Stimulated activated CD4-positive, alpha-beta T cell treated with anti-CD3 and anti-CD28 coated beads, Interleukin-15, amount 100 ng/mL, for 48 hours (primary cell): Measurements from ENCODE around the gene CRYM.
"Not testable (repeated sequence)": the region's sequence is repeated elsewhere in the genome, so short reads cannot be mapped to it uniquely, and the experiment has no call there.

Experiments
- DNase-seq, 2 donors: peaks; one replicate each; pipeline ENCODE4 v3.0.0-alpha.2; 2020; ENCODE audit warnings: low read depth in 2 of 2

Gene CRYM

DNA sequence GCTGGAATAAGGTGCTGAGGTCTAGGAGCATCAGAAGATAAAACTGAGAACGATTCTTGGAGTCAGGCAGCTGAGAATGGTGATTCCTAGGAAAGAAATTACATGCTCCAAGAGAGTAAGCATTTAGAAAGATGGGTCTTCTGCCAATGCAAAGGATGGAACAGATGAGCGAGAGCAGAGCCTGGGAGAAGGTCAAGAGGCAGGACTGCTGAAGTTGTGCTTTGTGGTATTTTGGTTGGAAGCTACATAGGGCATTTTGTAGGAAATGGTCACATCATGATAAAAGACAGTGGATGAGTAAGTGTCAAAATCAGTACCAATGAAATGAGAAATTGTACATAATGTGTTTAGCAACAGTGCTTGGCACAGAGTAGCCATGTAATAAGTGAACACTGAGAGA is 1.4 kb upstream of the CRYM start:
- no peak for DNase-seq

DNA sequence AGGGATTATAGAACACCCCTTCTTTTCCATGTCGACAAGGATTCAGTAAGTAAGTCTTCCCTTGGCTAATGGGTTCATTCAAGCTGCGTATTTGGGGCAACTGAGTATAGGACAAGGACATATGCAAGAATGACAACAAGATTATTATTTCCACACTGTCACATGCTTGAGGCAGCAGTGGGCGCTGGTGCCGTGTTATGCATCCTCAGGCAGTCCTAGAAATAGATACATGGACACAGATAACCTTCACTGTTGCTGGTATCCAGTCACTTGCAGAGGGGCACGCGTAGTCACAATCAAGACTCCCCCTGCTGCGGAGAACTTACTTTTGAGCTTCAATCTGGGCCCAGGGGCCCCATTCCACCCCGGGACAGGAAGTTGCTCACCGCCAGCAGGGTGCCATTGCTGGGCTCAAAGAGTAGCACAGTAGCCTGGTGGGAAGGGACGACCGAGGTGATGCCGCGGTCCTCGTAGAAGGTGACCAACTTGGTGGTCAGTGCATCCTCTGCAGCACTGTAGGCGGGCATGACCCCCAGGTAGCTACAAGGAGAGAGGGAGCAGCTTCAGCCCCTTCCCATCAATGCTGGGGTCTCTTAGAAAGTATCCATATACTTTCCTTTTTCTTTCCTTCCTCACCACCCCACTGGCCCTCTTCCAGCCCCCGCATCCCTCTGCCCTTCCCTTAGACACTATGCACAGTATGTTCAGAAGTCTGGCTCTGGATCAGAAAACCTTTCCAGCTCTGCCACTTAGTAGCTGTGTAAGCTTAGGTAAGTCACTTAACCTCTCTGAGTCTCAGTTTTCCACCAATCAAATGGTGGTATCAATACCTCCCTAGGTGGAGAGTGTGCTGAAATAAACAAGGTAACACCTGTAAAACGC is 804 bp downstream of the CRYM start:
- DNase-seq: no peak

DNA sequence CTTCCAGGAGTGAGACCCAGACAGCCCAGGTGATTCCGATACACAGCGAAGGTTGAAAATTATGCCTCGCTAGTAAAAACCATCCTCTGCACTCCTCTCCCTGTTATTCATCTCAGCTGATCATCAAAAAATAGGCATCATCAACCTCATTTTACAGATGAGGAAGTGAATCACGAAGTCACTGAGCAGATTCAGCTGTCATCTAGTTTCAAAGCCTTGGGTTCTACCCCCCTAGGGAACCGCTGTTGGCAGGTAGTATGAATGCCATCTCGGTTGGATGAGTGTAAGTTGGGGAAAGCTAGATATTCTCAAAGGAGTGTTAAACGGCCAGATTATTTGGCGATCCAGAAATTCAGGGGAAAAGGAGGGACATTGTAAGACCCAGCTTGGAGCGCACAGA is 2.0 kb downstream of the CRYM start:
- DNase-seq: no peak

DNA sequence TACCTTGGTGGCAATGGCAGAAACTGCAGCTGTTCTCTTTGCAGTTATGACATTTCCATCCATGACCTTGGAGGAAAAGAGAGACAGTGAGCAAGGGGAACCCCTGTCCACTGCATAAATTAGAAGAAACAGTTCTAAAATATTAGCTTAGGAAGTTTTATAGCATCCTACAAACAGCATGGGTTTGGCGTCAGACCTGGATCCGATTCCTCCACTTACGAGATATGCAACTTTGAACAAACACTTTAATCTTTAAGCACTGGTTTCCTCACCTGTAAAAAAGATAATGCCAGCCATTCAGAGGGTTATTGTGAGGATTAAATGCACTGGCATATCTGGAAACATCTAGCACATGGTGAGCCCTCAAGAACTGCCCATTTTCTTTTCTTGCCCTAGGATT is 2.6 kb downstream of the CRYM start:
- DNase-seq: no peak

DNA sequence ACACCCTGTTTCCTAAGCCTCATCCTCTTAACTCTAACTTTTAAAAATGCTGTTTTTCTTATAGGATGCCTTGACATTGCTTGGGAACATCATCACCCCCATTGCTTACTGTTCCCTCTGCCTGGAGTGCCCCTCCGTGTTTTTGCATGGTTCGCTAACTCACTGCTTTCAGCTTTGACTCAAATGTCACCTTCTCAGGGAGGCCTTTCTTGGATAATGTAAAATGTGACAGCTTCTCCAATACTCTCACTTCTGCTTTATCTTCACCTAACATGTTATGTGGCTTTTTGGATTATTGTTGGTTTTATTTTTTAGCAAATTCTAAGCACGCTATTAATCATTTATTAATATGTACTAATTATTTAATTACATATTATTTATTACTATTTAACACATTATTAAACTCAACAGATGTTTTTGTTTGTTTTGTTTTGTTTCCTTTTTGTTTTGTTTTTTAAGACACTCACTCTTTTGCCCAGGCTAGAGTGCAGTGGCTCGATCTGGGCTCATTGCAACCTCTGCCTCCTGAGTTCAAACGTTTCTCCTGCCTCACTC is 3.8 kb downstream of the CRYM start:
- DNase-seq: no peak

- DNase-seq: not testable (repeated sequence)
These were observed 5.3 kb downstream of the CRYM start for GRCh38 chr16:21272763-21273162.

- DNase-seq: no peak
These were observed 5.8 kb downstream of the CRYM start for GRCh38 chr16:21272253-21272652.

GRCh38 chr16:21268236-21268635 is 9.9 kb downstream of the CRYM start:
- no peak for DNase-seq

GRCh38 chr16:21267298-21267697 is 10.8 kb downstream of the CRYM start:
- no peak for DNase-seq

- no peak for DNase-seq
These were observed 12.8 kb downstream of the CRYM start for GRCh38 chr16:21265104-21265837.

GRCh38 chr16:21264571-21265036 is 13.5 kb downstream of the CRYM start:
- DNase-seq: no peak

GRCh38 chr16:21263640-21264570 is 14.2 kb downstream of the CRYM start:
- no peak for DNase-seq

DNA sequence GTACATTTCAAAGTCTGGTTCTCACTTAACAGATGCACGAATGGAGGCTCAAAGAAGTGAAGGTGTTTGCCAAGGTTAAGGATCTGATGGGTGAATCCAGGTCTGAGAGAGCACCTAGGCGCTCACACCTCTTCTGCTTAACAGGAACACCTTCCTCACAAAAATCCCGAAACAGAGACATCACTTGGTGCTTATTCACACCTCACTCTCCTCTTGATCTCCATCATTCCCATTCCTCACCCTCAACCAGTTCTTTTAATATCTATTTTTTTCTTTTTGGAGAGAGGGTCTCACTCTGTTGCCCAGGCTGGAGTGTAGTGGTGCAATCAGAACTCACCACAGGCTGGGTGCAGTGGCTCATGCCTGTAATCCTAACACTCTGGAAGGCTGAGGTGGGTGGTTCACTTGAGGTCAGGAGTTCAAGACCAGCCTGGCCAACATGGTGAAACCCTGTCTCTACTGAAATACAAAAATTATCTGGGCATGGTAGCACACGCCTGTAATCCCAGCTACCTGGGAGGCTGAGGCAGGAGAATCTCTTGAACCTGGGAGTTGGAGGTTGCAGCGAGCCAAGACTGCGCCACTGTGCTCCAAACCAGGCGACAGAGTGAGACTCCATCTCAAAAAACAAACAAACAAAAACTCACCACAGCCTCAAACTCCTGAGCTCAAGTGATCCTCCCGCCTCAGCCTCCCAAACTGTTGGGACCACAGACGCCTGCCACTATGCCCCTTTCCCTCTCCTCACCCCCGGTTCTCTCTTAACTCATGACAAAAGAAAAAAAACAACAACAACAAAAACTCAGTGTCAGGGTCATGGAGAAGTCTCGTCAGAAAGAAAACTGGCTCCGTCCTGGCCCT is 15.1 kb downstream of the CRYM start:
- DNase-seq: no peak

GRCh38 chr16:21260870-21261791 is 17.0 kb downstream of the CRYM start:
- DNase-seq: no peak

DNA sequence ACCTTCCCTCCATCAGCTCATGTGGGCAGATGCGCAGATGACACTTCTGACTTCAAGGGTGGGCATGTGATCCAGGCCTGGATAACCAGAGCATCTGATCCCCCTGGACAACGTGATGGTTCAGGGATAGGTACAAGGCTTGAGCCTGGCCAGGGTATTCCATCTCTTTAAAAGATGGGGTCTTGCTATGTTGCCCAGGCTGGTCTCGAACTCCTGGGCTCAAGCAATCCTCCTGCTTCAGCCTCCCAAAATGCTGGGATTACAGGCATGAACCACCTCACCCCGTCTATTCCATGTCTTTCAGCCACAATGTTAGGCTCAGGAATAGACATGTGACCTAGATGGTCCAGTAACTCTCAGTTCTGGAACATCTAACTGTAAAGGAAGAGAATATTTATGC is 20.8 kb downstream of the CRYM start:
- no peak for DNase-seq

DNA sequence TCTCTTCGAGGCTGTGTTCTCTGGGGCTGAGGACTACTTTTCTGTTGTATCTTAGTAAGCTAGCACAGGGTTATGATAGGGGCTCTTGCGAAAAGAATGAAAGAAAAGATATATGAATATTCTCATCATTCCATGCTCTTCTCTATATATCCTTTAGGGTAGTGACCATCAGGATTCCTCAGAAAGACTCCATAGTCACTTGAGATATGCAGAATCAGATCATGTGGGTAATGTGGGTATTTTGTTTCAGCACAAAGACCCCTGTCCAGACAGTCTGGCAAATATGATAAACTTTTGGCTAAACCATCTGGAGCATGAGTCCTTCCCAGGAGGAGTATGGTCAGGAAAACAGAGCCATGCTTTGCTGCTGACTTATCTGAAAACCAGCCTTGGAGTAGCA is 21.5 kb downstream of the CRYM start:
- DNase-seq: no peak

DNA sequence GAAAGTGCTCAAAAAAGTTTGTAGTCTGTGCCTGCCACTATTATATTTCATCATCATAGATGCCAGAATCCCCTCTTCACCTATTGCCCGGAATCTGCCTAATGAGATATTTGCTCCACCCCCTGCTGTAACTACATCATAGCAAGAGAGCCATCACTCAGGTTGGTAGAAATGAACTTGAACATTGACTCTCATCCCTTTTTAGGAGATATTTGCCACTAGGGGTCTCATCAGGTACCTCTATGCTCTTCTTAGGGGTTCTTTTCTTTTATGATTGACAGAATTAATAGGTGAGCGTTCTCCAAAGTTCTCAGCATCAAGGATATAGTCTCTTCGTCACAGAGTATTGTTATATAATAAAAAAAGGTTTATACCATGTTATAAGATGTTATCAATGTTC is 24.6 kb downstream of the CRYM start:
- DNase-seq: no peak

- DNase-seq: no peak
These were observed 27.8 kb downstream of the CRYM start for GRCh38 chr16:21250072-21250923.

DNA sequence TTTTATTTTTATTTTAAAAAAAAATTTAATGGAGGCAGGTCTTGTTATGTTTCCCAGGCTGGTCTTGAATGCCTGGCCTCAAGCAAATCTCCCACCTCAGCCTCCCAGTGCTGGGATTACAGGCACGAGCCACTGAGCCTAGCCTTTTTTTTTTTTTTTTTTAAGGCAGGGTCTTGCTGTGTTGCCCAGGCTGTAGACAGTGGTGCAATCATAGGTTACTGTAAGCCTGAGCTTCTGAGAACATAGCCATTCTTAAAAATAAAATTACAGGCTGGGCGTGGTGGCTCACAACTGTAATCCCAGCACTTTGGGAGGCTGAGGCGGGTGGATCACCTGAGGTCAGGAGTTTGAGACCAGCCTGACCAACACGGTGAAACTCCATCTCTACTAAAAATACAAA is 29.9 kb downstream of the CRYM start:
- not testable (repeated sequence) for DNase-seq
